NCI-H82 treated with DMSO at 0.1 percent for 48 hours (cell line): ENCODE data around the gene COX5B.

Source experiments
- DNase-seq: peaks from one replicate; lab custom pipeline; 2025; ENCODE audit not compliant: unreplicated experiment; lab: John Stamatoyannopoulos, UW

COX5B gene

DNA sequence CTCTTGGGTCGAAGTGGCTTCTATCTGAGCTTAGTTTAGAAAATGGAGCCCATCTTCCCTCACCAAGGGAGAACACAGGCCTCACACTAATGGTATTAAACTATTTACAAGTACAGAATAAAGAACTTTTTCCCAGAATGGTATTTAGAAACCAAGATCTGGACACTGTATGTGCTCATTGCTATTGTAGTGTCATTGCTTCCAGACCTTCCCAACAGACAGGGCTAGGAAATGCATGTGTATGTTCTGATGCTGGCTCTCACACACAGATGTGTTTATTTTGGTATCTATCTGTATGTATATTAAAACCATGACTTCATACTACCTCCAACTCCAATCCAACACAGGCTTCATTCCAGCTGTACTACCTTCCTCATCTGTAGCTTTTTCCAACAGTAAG, 8.0 kb downstream of the COX5B start:
- DNase-seq: no peak

DNA sequence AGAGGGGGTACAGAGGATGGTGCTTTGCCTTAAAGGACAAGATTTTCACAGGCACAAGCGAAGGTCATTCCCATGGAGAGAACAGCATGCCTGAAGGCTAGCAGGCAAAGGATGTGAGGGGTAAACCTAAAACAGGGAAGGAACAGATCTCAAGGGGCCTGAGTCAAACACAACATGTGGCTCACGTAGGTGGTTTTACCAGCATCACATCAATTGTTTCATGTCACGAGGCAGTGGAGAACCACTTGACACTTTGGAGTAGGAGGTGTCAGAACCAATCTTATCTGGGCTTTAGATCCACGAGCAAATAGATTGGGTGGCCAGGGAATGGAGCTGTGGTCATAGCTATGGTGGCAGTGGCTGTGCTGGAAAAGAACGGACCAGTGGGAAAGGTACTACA, 8.4 kb downstream of the COX5B start:
- DNase-seq: no peak

DNA sequence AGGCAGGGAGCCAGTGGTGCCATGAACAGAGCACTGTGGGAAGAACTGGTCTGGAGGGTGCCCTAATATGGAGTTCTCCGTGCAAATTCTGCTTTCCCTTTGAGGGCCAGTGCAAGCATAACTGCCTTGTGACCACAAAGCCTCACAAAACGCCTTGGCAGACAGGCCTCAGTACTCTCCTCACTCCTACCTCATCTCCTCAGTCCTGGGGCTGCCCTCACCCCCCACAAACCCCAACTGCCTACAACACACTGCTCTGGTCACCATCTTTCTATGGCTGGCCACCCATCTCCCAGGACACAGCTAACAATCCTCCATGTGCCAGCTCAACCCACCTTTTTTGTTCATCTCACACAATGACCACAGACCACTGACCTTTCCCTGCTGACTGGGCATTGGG, 8.9 kb downstream of the COX5B start:
- DNase-seq: no peak

DNA sequence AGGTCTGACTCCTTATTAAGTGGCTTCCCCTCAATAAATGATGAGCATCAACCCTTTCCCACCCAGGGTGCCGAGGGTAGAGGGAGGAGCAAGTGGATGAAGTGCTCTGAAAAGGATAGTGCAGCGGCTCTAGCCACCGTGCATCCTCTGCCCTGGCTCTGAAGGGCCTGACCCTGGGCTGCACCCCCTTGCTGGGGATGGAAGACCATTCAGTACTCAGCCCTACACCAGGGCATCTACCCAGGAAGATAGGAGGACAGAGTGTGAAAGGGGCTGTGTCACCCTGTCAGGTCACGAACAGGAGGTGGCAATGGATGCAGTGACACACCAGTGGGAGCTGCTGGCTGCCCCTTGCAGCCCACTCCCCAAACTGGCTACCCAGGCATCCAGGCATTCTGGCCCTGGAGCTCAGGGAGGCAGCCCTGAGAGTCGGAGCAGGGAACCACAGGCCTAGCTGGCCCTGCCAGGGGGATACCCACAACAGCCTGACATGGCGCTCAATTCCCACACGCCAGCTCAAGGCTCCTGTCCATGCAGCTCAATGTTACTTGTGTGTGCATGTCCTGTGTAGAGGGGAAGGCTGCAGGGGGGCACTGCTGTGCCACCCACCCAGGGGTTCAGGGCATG, 10.4 kb downstream of the COX5B start:
- DNase-seq: no peak

DNA sequence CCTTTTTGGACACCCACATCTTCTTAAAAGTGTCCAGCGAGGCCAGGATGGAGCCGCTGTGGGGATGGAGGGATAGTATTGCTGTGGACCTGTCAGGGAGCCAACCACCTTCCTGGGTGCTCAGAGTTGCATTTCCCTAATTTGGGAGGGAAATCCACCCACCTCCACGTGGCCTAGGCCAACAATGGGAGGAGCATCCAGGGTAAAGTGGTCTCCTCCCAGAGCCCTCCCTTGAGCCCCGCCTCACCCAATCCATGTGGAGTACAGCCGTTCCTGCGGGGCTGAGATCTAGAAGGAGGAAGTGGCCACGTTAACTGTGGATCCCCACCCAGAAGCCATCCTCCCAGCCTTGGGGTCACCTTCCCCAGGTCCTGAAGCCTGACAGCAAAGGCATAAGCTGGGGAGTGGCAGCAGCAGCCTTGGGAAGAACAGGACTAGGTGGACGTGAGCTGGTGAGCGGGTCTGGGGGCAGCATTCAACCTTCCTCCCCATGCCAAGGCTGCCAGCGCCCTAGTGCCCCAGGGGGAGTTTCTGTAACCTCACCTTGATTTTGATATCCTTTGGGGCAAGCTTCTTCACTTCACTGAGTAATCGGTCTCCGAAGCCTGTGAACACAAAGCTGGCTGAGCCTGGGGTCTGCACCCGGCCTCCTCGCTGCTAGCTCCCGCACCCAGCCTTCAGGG, 11.2 kb downstream of the COX5B start:
- no peak for DNase-seq

DNA sequence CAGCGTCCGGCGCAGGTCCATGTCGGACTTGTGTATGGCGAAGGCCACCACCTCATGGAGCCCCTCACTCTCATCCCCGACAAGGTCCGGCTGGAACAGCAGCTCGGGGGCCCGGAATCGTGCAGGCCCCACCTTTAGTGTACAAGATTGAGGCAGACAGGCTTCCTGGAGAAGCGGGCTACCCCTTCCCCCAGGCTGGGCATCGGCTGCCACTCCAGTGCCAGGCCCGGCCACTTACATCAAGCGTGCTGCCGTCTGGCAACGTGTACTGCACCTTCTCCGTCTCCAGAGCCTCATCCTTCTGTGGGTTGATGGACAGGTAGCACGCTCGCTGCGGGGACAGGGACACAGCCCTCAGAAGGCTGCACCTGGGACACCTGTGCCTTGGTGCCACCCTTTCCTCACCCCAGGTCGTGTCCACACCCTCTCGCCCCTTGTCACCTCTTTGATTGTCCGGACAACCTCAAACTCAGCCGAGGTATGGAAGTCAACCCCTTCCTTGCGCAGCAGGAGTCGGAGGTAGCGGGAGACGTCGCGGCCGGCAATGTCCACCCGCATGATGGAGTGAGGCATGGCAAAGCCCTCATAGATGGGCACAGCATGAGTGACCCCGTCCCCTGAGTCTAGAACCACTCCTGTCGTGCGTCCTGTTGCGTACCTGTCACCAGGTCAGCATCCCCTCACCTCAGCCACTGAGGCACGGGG, 12.3 kb downstream of the COX5B start:
- no peak for DNase-seq

DNA sequence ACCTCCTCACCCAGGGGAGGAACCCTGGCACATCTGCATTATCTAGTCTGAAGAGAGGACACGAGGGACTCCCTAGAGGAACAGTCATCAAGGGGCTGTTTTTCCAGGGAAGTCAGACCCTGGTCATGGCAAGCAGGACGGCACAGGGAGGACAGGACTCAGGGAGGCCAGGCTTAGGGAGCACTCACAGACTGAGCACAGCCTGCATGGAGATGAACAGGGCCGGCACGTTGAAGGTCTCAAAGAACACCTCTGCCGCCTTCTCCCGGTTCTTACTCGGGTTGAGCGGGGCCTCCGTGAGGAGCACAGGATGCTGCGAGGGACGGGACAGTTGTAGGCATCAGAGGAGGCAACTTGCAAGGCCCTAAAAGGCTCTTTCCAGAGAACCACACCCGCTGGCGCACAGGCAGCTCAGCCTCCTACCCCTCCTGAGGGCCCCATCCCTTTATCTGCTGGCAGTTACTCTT, 12.9 kb downstream of the COX5B start:
- no peak for DNase-seq

DNA sequence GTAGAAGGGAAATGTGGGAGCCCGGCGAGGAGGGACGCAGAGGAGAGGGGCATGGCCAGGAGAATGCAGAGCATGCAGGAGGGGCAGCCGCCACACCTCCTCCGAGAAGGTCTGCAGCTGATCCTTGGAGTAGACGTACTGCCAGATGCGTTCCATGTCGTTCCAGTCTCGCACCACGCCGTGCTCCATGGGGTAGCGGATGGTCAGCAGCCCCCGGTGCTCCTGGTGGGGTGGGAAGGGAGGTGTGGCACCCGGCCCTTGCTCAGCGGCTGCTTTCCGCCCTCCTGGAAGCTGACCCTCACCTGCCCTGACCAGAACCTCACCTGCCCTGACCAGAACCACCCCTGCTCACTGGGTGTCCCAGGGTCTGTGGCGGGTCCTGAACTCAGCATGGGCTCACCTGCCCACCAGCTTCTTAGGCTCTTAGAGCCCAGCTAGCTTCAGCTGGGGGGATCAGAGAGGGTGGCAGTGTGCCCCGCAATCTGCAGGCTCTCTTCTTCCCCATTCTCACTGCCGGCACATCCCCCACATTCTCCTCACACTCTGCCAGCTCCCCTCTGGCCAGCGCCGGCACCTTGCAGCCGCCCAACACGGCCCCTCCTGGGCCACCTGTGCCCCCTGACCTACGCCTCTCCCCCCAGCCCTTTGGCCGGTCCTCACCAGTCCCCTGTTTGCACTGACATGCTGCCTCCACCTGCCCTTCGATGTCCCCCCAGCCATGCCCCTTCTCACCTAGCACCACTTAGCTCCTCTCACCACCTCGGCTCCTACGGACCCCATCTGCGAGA, 13.6 kb downstream of the COX5B start:
- DNase-seq: no peak

DNA sequence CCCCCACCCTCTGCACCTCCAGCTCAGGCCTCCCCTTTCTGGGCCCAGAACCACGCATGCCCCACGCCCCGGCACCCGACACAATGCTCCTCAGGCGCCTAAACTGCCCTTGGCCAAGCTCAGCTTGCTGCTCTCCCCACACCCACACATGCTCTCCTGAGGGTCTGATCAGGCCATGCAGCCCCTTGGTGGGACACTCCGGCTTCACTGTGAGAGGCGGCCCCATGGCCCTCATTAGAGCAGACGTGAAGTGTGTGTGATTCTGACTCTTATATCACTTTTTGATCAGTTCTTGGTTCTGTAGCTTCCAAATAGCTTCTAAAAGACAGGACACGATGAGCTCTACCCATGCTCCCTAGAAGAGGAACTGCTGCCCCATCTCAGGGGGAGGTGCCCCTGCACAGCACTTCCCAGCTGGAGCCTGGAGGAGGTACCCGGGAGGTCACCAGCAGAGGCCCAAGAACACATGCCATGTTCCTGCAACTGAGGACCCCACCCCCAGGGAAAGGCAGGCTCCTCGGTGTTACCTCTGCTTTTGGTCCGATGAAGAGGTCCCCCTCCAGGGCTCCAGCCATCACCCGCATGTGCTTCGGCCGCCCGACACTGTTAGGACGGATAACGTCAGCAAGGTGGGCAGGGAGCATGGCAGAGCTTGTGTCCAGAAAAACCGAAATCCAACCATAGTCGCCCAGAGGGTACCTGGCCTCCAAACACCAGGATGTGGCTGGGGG, 14.3 kb downstream of the COX5B start:
- DNase-seq: no peak

DNA sequence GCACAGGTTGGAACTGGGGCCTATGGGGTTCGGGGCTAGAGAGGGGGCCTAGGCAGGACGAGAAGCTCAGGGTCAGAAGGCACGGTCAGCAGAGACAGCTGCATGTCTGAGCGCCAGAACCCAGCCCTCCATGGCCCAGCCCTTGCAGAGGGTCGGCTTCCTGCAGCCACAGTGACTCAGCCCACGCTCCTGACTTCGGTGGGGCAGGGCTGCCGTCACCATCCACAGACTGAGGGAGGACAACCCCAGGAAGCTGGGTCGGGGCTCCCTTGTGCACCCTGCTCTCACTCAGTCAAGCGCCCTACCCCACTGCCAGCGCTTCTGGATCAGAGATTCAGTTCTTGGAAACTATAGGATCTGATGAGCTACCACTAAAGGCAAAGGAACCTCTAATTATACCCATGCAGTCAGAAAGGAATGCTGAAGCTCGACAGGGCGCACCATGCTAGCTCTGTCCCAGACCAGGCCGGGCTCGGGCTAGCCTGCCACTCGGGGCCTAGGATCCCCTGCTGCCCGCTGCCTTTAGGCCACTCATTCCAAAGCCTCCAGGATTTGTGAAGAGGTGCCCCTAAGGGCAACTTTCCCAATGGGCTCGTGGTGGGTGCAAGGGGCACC, 15.0 kb downstream of the COX5B start:
- no peak for DNase-seq

DNA sequence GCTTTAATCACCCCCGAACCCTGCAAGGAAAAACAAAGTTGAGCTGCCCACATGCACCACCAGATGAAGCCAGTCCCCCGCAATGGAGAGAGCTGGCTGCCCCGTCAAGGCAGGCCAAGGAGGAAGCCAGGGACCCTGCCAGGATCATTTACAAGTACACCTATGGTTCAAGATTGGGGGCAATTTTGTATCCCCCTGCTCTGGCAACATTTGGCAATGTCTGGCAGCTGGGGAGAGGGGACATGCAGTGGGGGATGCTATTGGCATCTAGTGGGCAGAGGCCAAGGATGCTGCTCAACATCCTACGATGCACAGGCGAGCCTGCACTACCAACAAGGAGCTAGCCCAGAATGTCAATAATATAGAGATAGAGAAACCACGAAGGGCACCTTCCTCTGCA, 16.1 kb downstream of the COX5B start:
- no peak for DNase-seq

DNA sequence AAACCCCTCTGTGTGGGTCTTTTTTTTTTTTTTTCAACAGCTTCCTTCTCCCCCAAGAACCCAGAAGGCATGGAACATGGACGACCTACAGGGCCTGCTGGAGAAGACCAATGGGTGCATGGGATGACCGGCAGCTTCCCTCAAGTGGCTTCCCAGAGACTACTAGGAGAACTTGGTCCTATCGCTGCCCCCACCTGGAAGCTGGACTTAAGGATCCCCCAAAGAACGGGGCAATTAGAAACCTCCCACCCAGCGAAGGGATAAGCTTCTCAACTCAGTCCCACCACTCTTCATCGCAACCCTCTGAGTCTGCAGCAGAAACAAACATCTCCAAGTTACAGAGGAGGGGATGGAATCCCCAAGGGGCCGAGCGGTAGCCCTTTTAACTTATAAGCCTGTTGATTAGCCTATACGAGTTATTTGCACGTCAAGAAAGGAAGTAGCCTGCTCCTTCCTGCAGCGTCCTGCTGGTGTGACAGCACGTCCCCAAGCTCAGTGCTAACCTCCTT, 16.6 kb downstream of the COX5B start:
- no peak for DNase-seq

DNA sequence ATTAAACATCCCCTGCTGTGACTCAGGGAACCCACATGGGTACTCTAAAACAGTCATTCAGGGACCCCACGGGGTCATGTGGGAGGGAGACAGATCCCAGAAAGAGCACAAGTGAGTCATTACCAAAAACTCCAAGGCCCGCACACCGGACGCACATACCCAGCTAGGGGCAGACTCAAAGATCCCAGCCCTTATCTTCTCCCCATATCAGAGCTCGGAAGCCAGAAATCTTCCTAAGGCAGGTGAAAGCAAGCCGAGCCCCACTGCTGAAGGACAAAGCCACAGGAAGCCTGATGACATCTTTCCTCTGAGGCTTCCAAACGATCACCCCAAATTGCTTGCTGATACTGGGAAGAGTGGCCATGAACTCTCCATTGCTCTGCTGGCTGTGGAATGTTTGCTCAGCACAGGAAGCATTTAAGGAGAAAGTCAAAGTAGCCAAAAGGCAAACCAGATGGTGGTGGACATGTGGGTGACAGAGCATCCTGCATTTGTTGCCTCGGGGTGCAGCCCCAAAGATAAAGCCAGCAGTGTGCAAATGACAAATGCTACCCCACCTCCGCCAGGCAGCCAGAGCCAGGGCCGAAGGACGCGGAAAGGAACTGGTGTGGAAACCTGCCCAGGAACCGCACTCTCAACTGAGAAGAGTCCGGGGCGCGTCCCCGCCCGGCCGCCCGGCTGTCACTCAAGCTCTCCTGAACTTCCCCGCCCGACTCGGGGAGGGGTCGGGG, 17.2 kb downstream of the COX5B start:
- no peak for DNase-seq

DNA sequence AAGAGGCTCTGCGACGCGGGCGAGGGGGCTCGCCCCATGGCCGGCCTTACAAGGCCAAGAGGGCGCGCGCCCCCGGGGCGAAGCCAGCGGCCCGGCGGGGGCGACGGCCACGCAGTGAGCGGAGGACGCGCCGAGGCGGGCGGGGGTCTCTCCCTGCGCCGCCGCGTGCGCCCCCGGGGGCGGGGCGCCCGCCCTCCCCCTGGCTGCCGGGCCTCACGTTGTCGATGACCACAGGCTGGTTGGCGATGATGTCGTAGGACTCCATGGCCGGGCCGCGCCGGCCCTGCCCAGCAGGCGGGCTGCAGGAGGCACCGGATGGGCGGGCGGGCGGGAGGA, 17.7 kb downstream of the COX5B start:
- DNase-seq: no peak

DNA sequence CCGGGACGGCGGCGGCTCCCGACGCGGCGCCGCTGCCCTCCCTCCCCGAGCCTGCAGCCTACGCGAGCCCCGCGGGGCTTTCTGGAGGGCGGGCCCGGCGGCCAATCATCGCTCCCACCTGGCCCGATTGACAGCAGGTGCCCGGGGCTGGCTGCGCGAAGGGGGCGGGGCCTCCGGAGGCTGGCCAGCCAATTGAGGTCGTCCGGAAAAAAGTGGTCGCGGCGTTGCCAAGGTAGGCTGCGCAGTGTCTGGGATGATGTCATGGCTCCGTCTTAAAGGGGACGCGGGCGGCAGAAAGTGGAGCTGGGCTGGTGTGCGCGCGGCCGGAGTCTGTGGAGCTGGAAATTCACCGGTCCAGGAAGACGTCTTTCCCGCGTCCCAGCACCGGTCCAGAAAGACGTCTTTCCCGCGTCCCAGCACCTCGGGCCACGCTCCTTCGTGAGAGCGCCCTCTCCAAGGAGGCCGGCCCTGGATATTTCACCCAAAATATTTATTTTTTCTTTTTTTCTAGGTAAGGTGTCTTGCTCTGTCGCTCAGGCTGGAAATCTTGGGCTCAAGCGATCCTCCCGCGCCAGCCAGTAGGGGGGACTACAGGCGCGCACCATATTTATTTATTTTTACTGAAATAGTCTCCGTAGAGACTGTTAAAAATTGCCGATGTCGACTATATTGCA, 18.2 kb downstream of the COX5B start, which contains the start of gene ACTR1B:
TSS of gene ACTR1B (minus strand) at position 83 of the 674 bp plus-strand sequence. CDS start 154 bp downstream, outside the sequence.
- DNase-seq: peak; percentile 83

DNA sequence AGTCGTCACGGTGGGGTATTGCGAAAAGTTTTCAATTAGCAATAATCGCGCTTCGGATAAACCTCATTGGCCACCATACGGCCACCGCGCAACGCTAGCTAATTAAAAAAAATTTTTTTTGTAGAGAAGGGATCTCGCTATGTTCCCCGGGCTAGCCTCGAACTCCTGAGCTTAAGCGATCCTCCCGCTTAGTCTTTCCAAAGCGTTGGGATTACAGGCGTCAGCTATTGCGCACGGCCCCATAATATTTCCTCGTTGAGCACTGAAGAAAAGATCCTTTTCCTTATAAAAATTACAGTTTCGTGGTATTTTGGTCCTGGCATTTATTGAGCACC, 18.7 kb downstream of the COX5B start:
- no peak for DNase-seq

DNA sequence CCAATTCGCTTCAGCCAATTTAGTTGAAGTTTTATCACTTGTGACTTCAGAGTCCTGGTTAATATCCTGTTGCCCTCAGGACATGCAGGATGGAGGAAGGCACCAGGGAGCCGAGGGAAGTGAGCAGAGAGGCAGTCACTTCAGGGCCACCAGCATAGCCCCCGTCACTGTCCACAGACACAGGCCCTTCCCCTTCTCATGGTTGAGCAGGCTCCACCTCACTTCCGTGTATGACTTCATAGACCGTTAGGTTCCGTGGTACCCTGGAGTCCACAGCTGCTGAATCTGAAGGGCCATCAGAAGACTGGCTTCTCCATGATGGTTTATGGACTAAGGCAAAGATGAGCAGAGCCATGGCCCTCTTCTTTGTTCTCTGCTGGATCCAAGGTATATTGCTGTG, 23.6 kb downstream of the COX5B start, which contains the start of gene C2orf92:
TSS of gene C2orf92 (plus strand) at position 266 of the 400 bp plus-strand sequence. CDS start at position 342, 76 bp downstream.
- no peak for DNase-seq

DNA sequence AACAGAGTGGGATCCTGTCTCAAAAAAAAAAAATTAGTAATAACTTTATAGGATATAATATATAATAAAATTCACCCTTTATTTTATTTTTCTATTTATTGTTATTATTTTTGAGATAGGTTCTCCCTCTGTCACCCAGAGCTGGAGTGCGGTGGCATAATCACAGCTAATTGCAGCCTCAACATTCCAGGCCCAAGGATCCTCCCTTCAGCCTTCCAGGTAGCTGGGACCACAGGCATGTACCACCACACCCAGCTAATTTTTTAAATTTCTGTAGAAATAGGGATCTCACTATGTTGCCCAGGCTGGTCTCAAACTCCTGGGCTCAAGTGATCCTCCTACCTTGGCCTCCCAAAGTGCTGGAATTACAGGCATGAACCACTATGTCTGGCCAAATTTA, 24.6 kb downstream of the COX5B start:
- no peak for DNase-seq

DNA sequence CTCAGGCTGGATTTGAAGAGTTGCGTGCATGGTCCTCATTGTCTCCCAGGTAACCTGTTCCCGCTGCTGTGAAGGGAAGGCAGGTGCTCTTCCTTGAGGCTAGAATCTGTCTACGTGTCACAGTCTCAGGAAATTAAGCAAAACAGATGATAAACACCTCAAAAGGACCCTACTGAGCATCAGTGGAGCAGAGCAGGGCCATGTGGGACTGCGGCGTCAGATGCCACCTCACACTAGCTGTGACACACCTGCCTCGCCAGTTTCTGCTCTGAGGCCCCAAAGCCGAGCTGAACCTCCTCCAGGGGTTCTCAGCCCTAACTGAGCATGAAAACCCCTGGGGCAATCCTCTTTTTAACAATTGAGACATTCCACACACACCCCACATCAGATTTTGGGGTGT, 25.7 kb downstream of the COX5B start:
- no peak for DNase-seq
